ENCODE data around the gene SCT.

- TF ChIP-seq, protein P1, sequence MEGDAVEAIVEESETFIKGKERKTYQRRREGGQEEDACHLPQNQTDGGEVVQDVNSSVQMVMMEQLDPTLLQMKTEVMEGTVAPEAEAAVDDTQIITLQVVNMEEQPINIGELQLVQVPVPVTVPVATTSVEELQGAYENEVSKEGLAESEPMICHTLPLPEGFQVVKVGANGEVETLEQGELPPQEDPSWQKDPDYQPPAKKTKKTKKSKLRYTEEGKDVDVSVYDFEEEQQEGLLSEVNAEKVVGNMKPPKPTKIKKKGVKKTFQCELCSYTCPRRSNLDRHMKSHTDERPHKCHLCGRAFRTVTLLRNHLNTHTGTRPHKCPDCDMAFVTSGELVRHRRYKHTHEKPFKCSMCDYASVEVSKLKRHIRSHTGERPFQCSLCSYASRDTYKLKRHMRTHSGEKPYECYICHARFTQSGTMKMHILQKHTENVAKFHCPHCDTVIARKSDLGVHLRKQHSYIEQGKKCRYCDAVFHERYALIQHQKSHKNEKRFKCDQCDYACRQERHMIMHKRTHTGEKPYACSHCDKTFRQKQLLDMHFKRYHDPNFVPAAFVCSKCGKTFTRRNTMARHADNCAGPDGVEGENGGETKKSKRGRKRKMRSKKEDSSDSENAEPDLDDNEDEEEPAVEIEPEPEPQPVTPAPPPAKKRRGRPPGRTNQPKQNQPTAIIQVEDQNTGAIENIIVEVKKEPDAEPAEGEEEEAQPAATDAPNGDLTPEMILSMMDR (IDR thresholded peaks at IDR 0.05), result no peak
- TF ChIP-seq POLR2A (IDR thresholded peaks at IDR 0.05) (no peak), POLR2AphosphoS5 (IDR thresholded peaks at IDR 0.05) (no peak)
Measured at GRCh38 chr11:646214-646613, 19.2 kb upstream of the SCT start.
